Osteocyte (in vitro differentiated cells): Measurements from ENCODE around the gene MYO3B. TPM values are rescaled to one million over a fixed set of nuclear protein-coding genes. Genes with fewer than 3 reads are reported as not detected.

Experiments
- DNase-seq: peaks from one replicate; pipeline ENCODE4 v3.0.0; 2021; ENCODE audit warnings: mixed read lengths; ENCODE audit not compliant: unreplicated experiment; ENCODE audit errors: extremely low spot score
- H3K27ac Mint-ChIP-seq: one replicate; pipeline ENCODE4 v1.8.0; 2021; ENCODE audit warnings: mild to moderate bottlenecking, mixed read lengths; ENCODE audit not compliant: unreplicated experiment
- H3K27me3 Mint-ChIP-seq: one replicate; pipeline ENCODE4 v1.8.0; 2021; ENCODE audit warnings: mixed read lengths; ENCODE audit not compliant: unreplicated experiment
- H3K36me3 Mint-ChIP-seq: one replicate; pipeline ENCODE4 v1.8.0; 2021; ENCODE audit warnings: mixed read lengths; ENCODE audit not compliant: unreplicated experiment
- H3K4me1 Mint-ChIP-seq: one replicate; pipeline ENCODE4 v1.8.0; 2021; ENCODE audit warnings: mixed read lengths; ENCODE audit not compliant: unreplicated experiment
- H3K4me3 Mint-ChIP-seq: one replicate; pipeline ENCODE4 v1.8.0; 2021; ENCODE audit warnings: mild to moderate bottlenecking, moderate library complexity, mixed read lengths; ENCODE audit not compliant: unreplicated experiment
- H3K9me3 Mint-ChIP-seq: one replicate; pipeline ENCODE4 v1.8.0; 2021; ENCODE audit warnings: mixed read lengths; ENCODE audit not compliant: unreplicated experiment
- CTCF ChIP-seq: fragments of 200-600 bp; sonication (generic); IDR thresholded peaks from 2 replicates; pipeline ENCODE4 v1.5.0; 2021; ENCODE audit warnings: antibody characterized with exemption, mild to moderate bottlenecking, moderate library complexity
- total RNA-seq: library from RNA; stranded (reverse); gene quantifications from 2 replicates; pipeline ENCODE4 v1.2.1, GENCODE V29; 2021

The MYO3B gene
- total RNA-seq, 1 donor from 2014 or later = not detected

DNA sequence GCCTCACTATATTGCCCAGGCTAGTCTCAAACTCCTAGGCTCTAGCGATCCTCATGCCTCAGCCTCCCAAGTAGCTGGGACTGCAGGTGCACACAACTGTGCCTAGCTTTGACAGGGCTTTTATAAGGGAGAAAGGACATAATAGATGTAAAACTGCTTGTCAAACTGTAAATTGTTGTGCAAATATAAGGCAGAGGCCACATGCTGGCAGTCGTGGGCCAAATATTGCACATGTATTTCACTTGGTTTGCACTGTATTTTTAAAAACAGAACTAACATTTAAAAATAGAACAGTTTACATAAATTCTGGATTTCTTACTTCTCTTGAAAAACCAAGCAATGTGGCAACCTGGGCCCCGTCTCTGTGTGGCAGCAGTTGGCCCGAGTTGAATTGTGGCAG lies 31.2 kb upstream of the MYO3B start:
- Mint-ChIP-seq H3K27ac (no peak overlapping the region), H3K9me3 (no peaks in the 10 kb centered on the region), H3K4me3 (no peak overlapping the region), H3K27me3 (peaks cover 2% of the 10 kb centered on the region), H3K36me3 (no peaks in the 10 kb centered on the region), H3K4me1 (no peaks in the 10 kb centered on the region)
- DNase-seq = no peak
- TF ChIP-seq CTCF = no peak

DNA sequence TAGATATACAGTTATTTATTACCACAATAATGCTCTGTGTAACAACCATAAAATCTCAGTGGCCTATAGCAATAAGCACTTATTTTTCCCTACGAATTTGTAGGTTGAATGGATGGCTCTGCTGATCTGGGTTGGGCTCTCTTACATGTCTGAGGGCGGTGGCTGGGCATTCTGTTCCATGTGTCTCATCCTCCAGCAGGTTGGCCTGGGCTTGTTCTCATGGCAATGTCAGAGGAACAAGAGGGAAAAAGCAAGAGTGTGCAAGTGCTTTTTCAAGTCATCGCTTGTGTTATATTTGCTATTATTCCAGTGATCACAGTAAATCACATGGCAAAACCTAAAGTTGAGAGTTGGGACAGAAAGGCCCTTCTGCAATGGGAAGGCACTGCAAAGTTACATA lies 30.4 kb upstream of the MYO3B start:
- no peaks in the 10 kb centered on the region for H3K36me3 Mint-ChIP-seq
- no peak for DNase-seq
- no peak overlapping the region for H3K4me3 Mint-ChIP-seq
- H3K27ac Mint-ChIP-seq = no peak overlapping the region
- no peaks in the 10 kb centered on the region for H3K4me1 Mint-ChIP-seq
- H3K27me3 Mint-ChIP-seq = peaks cover 2% of the 10 kb centered on the region
- TF ChIP-seq CTCF = no peak
- H3K9me3 Mint-ChIP-seq = no peaks in the 10 kb centered on the region

DNA sequence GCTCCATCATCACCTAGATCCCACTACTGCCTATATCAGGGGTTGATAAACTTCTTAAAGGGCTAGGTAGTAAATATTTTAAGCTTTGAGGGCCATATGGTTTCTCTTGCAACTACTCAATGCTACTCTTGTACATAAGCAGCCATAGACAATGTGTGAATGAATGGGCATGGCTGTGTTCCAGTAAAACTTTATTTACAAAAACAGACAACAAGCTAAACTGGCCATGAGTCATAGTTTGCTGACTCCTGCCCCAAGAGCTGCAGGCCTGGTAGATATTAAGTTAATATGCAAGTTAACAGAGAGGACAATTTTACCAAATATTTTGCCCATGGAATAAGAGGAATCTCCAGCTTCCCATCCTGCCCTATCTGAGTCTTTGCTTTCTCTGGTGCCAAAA lies 29.8 kb upstream of the MYO3B start:
- Mint-ChIP-seq H3K36me3 (no peaks in the 10 kb centered on the region), H3K4me1 (no peaks in the 10 kb centered on the region), H3K27ac (no peak overlapping the region), H3K4me3 (no peak overlapping the region), H3K27me3 (peaks cover 2% of the 10 kb centered on the region), H3K9me3 (no peaks in the 10 kb centered on the region)
- TF ChIP-seq CTCF = no peak
- DNase-seq = no peak

DNA sequence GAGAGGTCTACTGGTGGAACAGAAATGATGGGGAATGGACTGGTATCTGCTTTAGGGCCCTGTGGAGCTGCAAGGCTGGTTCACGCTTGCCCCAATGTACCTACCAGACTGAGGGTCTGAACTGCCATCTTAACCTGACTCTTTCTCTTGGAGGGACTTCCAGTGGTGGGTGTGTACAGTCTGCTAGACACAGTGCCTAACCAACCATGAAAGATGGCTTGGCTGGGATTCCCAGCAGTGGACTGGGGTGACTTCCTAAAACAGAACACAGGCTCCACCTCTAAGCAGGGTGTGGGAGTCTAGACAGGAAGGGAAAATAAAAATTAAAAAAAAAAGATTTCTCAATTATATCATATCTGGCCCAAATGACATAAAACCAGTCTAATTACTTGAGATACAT lies 25.5 kb upstream of the MYO3B start:
- Mint-ChIP-seq H3K36me3 (no peaks in the 10 kb centered on the region), H3K4me1 (peaks cover 17% of the 10 kb centered on the region), H3K9me3 (no peaks in the 10 kb centered on the region), H3K27me3 (no peaks in the 10 kb centered on the region), H3K27ac (no peak overlapping the region), H3K4me3 (no peak overlapping the region)
- DNase-seq = no peak
- TF ChIP-seq CTCF = no peak

DNA sequence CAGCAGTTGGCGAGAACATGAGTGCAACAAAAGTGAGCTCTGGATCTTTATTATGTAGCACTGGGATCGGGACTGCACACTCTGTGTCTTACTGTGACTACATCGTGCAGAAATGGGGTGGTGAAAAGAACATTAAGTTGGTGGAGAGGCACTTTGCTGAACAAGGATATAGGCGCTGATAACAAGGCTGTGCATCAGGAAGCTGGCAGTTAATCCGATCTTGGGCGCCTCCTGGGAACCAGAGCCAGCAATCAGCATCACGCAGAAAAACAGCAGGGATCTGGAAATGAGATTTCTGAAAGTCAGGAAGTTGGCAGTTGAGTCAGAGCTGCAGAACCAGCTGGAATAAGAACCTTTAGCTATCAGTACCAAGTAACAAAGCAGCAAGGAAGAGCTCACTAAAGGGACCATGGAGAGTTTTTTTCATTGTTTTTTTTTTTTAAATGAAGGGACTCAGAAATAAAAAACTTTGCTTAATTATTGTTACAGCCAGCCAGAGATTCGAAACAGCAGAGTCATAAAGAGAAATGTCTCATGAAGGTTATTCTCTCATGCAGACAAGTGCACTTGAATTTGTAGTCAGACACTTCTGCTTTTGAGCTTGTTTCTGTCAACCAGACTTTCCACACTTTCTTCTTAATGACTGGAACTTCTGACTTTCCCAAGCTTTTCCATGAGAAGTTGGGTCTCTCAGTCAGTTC lies 22.8 kb upstream of the MYO3B start:
- H3K36me3 Mint-ChIP-seq = no peaks in the 10 kb centered on the region
- no peak for DNase-seq
- H3K4me1 Mint-ChIP-seq = peaks cover 22% of the 10 kb centered on the region
- no peaks in the 10 kb centered on the region for H3K27me3 Mint-ChIP-seq
- no peaks in the 10 kb centered on the region for H3K9me3 Mint-ChIP-seq
- TF ChIP-seq CTCF = no peak
- H3K4me3 Mint-ChIP-seq = no peak overlapping the region
- peak overlapping the region; percentile 12 for H3K27ac Mint-ChIP-seq
